WI38 (cell line): Measurements from ENCODE around the gene NOB1.

Source experiments
- H3K4me3 ChIP-seq: 2 replicates; pipeline ENCODE4 v1.5.1; 2011; ENCODE audit warnings: low read depth, mild to moderate bottlenecking, control low read depth, low read length
- TF ChIP-seq, protein P1 (sequence below): IDR thresholded peaks from 2 replicates; pipeline ENCODE4 v1.5.1; 2012; ENCODE audit warnings: low read depth, mild to moderate bottlenecking, control low read depth, low read length

Gene NOB1

DNA sequence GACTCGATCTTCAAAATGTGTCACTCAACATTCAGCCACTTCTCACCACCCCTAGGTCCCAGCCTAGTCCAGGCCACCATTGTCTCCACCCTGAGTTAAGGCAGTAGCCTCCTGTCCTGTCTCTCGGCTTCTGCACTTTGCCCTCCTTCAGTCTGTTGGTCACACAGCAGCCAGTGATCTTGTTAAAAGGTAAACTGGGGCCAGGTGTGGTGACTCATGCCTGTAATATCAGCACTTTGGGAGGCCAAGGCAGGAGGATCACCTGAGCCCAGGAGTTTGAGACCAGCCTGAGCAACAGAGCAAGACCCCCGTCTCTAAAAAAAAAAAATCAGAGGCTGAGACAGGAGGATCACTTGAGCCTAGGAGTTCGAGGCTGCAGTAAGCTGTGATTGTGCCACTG is 33.2 kb upstream of the NOB1 start:
- no peak overlapping the region for H3K4me3 ChIP-seq
- TF ChIP-seq, protein P1, sequence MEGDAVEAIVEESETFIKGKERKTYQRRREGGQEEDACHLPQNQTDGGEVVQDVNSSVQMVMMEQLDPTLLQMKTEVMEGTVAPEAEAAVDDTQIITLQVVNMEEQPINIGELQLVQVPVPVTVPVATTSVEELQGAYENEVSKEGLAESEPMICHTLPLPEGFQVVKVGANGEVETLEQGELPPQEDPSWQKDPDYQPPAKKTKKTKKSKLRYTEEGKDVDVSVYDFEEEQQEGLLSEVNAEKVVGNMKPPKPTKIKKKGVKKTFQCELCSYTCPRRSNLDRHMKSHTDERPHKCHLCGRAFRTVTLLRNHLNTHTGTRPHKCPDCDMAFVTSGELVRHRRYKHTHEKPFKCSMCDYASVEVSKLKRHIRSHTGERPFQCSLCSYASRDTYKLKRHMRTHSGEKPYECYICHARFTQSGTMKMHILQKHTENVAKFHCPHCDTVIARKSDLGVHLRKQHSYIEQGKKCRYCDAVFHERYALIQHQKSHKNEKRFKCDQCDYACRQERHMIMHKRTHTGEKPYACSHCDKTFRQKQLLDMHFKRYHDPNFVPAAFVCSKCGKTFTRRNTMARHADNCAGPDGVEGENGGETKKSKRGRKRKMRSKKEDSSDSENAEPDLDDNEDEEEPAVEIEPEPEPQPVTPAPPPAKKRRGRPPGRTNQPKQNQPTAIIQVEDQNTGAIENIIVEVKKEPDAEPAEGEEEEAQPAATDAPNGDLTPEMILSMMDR: no peak

DNA sequence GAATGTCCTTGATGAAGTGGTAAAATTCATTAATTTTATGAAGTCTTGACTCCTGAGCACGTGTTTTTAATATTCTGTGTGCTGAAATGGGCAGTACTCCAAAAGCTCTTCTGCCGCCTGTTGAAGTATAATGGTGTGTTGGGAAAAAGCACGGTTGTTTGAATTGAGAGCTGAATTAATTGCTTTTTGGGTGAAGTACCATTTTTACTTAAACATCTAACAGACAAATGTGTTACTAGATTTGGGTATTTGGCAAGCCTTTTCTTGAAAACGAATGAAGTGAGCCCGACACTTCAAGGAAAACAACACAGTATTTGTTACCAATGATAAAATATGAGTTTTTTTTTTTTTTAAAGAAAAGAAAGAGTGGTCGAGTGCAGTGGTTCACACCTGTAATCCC is 29.9 kb upstream of the NOB1 start:
- TF ChIP-seq, protein P1: no peak
- no peak overlapping the region for H3K4me3 ChIP-seq

DNA sequence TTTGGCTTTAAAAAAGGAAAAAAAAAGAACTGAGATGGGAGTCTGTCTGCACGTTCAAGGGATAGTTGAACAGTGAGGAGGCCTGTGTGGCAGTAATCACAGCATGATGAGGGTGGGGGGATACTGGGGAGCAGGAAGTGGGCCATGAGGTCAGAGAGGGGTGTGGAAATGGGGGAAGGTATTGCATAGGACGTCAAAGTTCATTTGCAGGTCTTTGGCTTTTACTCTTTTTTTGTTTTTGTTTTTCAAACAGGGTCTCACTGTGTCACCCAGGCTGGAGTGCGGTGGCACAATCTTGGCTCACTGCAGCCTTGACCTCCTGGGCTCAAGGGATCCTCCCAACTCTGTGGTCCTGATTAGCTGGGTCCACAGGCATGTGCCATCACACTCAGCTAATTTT is 26.4 kb upstream of the NOB1 start:
- TF ChIP-seq, protein P1: no peak
- H3K4me3 ChIP-seq: no peak overlapping the region

DNA sequence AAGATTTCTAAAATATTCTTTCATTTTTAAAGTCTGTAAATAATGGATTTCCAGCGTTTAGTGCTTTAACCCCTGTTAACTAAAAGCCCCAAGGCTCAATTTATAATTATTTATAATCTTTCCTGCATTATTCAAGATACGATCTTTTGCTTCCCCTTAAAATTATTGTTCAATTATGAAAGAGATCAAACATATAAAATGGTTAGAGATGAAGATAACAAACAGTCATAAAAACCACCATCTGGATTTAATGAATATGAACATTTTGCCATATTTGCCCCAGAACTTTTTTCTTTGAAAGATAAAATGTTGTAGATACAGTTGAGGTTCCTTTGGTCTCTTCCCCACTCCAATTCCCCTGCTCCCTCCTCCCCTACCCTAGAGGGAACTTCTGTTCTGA is 25.0 kb upstream of the NOB1 start:
- TF ChIP-seq, protein P1: no peak
- no peak overlapping the region for H3K4me3 ChIP-seq

DNA sequence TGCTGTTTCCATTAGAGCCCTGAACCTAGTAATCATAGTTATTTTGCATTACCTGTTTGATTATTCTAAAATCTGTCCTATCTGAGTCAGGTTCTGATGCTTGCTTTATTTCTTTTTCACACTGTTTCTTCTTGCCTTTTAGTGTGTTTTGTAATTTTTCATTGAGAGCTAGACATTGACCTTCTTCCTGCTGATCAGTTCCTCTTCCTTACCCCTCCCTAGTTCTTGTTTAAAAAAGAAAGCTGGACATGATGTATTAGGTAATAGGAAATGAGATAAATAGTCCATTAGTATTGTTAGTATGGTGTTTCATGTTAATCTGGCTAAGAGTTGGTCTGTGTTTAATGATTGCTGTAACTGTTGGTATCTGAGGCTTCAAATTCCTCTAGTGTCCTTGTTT is 20.8 kb upstream of the NOB1 start:
- TF ChIP-seq, protein P1: no peak
- no peak overlapping the region for H3K4me3 ChIP-seq

DNA sequence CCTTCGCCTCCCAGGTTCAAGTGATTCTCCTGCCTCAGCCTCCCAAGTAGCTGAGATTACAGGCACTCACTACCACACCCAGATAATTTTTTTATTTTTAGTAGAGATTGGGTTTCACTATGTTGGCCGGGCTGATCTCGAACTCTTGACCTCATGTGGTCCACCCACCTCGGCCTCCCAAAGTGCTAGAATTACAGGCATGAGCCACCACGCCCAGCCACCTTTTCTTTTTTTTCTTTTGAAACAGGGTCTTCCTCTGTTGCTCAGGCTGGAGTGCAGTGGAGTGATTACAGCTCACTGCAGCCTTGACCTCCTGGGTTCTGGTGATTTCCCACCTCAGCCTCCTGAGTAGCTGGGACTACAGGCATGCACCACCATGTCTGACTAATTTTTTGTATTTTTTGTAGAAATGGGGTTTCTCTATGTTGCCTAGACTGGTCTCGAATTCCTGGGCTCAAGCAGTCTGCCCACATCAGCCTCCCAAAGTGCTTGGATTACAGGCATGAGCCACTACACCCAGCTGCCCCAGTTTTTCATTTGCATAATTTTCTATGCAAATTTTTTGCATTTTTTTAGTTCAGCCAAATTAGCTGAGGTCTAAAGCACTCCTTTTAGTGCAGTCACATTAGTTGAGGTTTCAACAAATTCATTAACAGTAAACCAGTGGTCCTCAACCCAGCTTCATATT is 18.7 kb upstream of the NOB1 start:
- TF ChIP-seq, protein P1: no peak
- no peak overlapping the region for H3K4me3 ChIP-seq

DNA sequence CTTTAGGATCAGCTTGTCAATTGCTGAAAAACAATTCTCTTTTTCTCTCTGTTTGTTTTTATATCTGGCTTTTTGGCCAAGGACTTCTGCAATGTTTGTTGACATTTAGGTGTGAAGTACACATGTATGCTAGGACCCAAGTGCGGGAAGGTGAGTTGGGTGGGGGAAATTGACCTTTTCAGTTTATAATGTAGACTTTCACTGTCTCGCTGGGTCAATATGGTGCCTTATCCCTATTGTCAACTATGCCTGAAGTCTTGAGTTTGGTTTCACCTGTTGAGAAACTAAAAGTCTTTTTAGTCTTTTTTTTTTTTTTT is 16.9 kb upstream of the NOB1 start:
- TF ChIP-seq, protein P1: no peak
- no peak overlapping the region for H3K4me3 ChIP-seq
